ENCODE results near the gene KIAA1328. TPM values are rescaled to one million over a fixed set of nuclear protein-coding genes. Genes with fewer than 3 reads are reported as not detected.

KIAA1328 gene
- total and polyA plus RNA-seq, 2 donors (not counting 3 experiments of a cell fraction or from before 2014, with no cell fraction given): 2.7 to 6.5 TPM

DNA sequence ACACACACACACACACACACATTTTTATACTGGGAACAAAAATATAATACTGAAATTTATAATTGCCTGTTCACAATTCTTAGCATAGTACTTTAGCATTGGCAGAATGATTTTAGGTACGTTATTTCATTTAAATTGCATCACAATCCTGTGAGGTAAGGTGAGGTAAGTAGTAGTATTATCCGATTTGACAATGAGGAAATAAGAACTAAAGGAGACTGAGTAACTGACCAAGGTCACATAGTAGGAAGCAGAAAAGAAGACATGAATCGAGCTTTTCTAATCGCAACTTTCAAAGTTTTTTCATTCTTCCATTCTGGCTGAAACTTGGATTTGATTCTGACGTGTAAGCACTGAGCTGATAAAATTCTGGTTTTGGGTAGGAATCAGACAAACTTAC is 351.2 kb downstream of the KIAA1328 start:
- Histone ChIP-seq H3K27me3 (ENCODE audit: control insufficient read depth in 2 of 2, insufficient read depth in 2 of 2, low read length in 2 of 2) (no peaks in the 10 kb centered on the region), H3K9ac (replicated peaks; ENCODE audit: extremely low read depth, insufficient read depth, low read length) (no peak overlapping the region), H3K4me3 (replicated peaks in 1 of 3; ENCODE audit: insufficient read depth in 1 of 3, low read depth in 1 of 3, low read length in 3 of 3) (no peak overlapping the region), H3K79me2 (ENCODE audit: control insufficient read depth, insufficient read depth, low read length) (no peaks in the 10 kb centered on the region), H4K20me1 (replicated peaks; ENCODE audit: control insufficient read depth, extremely low read depth, insufficient read depth, low read length) (no peaks in the 10 kb centered on the region), H3K9me3 (replicated peaks; ENCODE audit: control insufficient read depth, insufficient read depth, low read length) (no peaks in the 10 kb centered on the region), H3K27ac (ENCODE audit: insufficient read depth, low read depth, low read length) (no peak overlapping the region), H2AFZ (ENCODE audit: low read depth, low read length) (no peak overlapping the region), H3K36me3 (ENCODE audit: control insufficient read depth in 2 of 2, extremely low read depth in 1 of 2, insufficient read depth in 2 of 2, low read length in 2 of 2) (no peaks in the 10 kb centered on the region), H3K9me1 (replicated peaks; ENCODE audit: control insufficient read depth, extremely low read depth, insufficient read depth, low read length) (no peaks in the 10 kb centered on the region), H3K4me1 (ENCODE audit: control insufficient read depth, extremely low read depth, insufficient read depth, low read length) (no peaks in the 10 kb centered on the region), H3K4me2 (ENCODE audit: insufficient read depth, low read length) (no peak overlapping the region)
- intact Hi-C loops (cut with micrococcal nuclease): no loop called here
- FAIRE-seq (no peak), DNase-seq (ENCODE audit: low read depth, low spot score) (no peak)
- TF ChIP-seq MAX (IDR thresholded peaks at IDR 0.05; ENCODE audit: insufficient read depth, insufficient read length) (no peak), GATA2 (IDR thresholded peaks at IDR 0.05; ENCODE audit: insufficient read depth, insufficient read length, low read depth, low read length) (no peak), MYC (IDR thresholded peaks at IDR 0.05; ENCODE audit: low read depth, low read length) (no peak), CTCF (IDR thresholded peaks at IDR 0.05; ENCODE audit: extremely low read depth in 1 of 2, insufficient read depth in 1 of 2, low read depth in 1 of 2, low read length in 2 of 2) (no peak), EZH2 (IDR thresholded peaks at IDR 0.05; ENCODE audit: borderline replicate concordance, low read depth, low read length, severe bottlenecking) (no peak)
- CTCF ChIA-PET: no interaction called here
- POLR2A ChIA-PET: no interaction called here
- dilution Hi-C loops (cut with MboI; ENCODE audit: extremely low pct_ligation_motif_present, low sequenced_read_pairs): no loop called here
- no TSS peak for BruUV-seq (replicated peaks)
